Measurements from ENCODE around the gene UFL1.
A peak's percentile ranks its signal among the peaks of the same experiment; 100 is the strongest.
"Not testable (repeated sequence)": the region's sequence is repeated elsewhere in the genome, so short reads cannot be mapped to it uniquely, and the experiment has no call there.

UFL1 gene

GRCh38 chr6:96521644-96522464 lies at the start of gene UFL1:
Gene UFL1 (plus strand): TSS chr6:96521806. CDS start chr6:96521874, 68 bp downstream.
- DNase-seq = peak; percentile 93

GRCh38 chr6:96472291-96472690 lies 49.3 kb upstream of the UFL1 start:
- DNase-seq = not testable (repeated sequence)

DNA sequence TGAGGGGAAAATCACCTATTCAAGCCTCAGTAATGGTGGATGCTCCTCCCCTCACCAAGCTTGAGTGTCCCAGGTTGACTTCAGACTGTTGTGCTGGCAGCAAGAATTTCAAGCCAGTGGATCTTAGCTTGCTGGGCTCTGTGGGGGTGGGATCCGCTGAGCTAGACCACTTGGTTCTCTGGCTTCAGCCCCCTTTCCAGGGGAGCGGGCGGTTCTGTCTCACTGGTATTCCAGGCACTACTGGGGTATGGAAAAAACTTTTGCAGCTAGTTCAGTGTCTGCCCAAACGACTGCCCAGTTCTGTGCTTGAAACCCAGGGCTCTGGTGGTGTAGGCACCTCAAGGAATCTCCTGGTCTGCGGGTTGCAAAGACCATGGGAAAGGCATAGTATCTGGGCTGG lies 42.9 kb upstream of the UFL1 start:
- DNase-seq = no peak

DNA sequence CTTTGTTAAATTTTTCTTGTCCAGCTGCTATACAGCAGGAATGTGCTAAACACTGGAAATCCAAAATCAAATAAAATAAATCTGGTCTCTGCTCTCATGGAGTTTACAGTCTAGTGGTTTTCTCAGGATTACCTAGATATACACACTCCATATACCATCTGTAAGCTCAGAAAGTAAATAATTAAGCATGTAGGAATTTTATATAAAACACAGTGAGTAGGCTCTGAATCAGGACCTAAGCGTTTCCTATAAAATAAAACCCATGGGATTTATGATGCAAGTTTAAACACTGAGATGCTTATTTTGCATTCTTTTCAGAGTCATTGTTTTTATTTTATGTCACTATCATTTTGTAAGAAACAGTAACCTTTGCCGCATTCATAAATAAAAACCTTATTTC lies 29.7 kb upstream of the UFL1 start:
- DNase-seq = no peak

DNA sequence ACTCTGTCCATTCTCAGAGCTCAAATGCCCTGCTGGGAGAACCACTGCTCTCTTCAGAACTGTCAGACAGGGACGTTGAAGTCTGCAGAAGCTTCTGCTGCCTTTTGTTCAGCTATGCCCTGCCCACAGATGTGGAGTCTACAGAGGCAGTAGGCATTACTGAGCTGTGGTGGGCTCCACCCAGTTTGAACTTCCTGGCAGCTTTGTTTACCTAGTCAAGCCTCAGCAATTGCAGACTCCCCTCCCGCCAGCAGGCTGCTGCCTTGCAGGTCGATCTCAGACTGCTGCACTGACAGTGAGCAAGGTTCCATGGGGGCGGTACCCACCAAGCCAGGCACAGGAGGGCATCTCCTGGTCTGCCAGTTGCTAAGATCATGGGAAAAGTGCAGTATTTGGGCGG lies 21.8 kb upstream of the UFL1 start:
- DNase-seq = peak; percentile 43 to 74

- DNase-seq = no peak
These were observed 18.7 kb upstream of the UFL1 start for GRCh38 chr6:96502915-96503314.

DNA sequence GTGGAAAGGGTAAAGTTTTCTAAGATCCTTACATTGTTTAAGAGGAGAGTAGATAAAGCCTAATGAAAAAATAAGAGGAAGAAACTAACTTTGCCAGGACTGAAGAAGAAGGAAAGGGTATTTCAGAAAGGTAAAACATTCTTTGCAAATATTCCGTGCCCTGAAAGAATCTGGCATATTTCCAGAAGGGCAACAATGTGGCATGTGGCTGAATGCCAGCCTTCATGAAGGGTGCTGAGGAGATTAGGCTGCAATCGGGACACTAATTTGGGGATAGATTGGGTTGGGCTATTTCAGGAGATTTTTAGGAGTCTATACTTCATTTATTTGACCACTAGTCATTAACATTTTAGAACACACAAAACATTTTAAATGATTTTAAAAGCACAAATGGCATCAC lies 16.2 kb upstream of the UFL1 start:
- no peak for DNase-seq

DNA sequence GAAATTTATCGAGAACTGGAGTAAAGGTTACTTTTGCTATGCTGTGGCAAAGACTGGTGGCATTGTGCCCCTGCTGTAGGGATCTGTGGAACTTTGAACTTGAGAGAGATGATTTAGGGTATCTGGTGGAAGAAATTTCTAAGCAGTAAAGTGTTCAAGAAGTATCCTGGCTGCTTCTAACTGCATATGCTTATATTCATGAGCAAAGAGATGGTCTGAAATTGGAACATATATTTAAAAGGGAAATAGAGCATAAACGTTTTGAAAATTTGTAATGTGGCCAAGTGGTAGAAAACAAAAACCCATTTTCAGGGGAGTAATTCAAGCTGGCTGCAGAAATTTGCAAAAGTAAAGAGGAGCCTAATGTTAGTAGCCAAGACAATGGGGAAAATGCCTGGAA lies 12.3 kb upstream of the UFL1 start:
- DNase-seq = no peak

DNA sequence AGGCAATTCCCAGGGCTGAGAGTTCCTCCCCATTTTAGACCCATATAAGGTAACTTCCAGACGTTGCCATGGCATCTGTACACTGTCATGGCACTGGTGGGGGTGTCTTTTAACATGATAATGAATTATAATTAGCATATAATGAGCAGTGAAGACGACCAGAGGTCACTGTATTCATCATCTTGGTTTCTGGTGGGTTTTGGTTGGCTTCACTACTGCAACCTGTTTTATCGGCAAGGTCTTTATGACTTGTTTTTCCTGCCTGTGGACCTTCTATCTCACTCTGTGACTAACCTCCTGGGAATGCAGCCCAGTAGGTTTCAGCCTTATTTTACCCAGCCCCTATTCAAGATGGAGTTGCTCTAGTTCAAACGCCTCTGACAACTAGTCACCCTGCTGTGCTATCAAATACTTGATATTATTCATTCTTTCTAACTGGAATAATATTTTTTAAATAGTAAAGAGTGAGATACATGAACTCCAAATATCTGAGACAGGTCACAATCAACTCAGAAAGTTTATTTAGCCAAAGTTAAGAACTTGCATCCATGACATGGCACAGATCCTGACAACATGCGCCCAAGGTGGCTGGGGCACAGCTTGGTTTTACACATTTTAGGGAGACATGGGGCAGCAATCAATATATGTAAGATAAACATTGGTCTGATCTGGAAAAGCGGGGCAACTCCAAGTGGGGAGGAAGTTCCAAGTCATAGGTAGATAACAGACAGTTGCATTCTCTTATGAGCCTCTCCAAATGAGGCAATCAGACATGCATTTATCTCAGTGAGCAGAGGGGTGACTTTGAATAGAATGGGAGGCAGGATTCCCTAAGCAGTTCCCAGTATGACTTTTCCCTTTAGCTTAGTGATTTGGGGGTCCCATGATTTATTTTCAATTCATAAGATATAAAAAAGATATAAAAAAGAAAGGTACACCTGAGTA lies 1.2 kb upstream of the UFL1 start:
- no peak for DNase-seq

GRCh38 chr6:96521306-96521643 lies 331 bp upstream of the UFL1 start:
- DNase-seq = no peak

DNA sequence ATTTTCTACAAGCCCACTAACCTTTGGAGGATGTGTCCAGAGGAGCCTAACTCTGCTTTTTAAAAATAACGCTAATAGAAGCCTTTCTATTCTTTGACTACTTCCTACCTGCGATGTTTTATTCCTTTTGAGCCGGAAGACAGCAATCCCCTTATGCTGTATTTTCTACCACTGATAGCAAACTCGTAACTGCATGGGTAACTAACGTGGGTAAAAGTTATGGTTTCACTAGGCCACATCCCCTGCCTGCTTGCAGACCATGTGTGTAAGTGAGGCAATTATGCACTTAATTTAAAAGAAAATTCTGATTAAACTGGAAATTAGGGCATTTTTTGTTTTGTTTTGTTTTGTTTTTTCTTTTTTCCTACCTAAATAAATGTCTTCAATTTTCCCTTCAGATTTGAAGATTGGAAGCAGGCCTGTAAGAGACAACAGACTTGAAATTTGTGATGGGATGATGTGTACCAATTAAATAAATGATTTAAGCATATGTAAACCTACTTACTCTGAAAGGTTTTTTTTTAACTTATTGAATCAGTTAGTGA lies 931 bp downstream of the UFL1 start:
- peak in 1 of 2 donors; percentile 42 for DNase-seq

GRCh38 chr6:96528193-96528592 lies 6.6 kb downstream of the UFL1 start:
- DNase-seq = no peak

- no peak for DNase-seq
These were observed 10.8 kb downstream of the UFL1 start for GRCh38 chr6:96532399-96532798.

- DNase-seq = no peak
These were observed 16.1 kb downstream of the UFL1 start for GRCh38 chr6:96537726-96538125.

DNA sequence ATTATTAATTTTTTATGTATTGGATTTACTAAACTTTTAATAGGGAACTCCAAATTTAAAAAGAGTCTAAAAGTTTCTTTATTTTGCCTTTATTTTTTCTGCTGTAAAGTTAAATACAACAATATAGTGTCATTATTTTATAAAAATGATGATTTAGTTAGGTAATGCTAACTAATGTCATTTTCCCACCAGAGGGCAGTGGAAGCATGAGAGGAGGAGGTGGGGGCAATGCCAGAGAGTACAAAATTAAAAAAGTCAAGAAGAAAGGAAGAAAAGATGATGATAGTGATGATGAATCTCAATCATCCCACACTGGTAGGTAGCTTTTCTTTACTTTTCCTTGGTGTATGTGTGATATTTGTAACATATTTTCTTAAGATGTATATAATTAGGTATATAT lies 21.1 kb downstream of the UFL1 start:
- DNase-seq = peak in 1 of 2 donors; percentile 20

DNA sequence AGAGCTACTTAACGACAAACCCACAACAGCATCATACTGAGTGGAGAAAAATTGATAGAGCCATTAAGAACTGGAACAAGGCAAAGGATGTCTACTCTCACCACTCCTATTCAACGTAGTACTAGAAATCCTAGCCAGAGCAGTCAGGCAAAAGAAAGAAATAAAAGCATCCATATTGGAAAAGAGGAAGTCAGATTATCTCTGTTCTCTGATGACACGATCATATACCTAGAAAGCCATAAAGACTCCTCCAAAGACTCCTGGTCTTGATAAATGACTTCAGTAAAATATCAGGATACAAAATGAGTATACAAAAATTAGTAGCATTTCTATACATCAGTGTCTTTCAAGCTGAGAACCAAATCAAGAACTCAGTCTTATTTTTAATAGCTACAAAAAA lies 24.3 kb downstream of the UFL1 start:
- DNase-seq = no peak

- no peak for DNase-seq
These were observed 26.0 kb downstream of the UFL1 start for GRCh38 chr6:96547654-96548053.

DNA sequence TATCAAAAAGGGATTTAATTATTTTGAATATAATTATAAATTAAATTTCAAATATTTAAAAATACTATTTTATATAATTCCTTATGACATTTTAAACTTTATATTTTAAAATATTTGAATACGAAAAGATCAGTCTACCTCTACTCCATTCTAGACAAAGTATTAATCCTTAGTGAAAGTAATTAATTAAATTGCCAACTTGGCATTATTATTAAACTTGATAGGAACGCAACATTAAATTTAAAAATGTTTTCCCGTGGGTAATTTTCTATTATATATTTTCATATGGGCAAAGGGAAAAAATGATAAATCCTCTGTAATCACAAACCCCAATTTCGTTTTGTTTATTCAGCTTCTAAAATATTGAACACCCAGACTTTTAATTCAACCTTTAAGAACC lies 33.0 kb downstream of the UFL1 start:
- no peak for DNase-seq

GRCh38 chr6:96559740-96560139 lies 38.1 kb downstream of the UFL1 start:
- DNase-seq = not testable (repeated sequence)

DNA sequence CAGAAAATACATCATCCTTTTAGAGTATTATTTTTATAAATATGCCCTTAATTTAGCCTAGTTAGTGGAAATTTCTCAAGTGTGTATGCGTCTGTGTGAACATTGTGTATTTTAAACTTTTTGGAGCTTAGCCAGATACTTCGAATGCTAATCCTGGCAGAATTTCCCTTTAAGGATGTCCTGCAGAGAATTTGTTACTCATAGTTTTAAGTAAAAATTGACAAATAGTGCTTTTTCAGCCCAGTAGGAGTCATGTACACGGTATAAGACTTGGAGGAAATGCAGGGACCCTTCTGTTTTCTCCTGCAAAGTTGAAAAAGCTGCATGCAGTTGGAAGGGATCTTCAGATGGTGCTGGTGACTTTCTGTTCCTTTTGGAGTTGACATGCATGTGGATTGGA lies 41.3 kb downstream of the UFL1 start, which contains the start of gene FHL5:
FHL5 (plus strand) TSS at position 243 of the 400 bp plus-strand sequence. CDS start 40,486 bp downstream, outside the sequence.
- DNase-seq = no peak

DNA sequence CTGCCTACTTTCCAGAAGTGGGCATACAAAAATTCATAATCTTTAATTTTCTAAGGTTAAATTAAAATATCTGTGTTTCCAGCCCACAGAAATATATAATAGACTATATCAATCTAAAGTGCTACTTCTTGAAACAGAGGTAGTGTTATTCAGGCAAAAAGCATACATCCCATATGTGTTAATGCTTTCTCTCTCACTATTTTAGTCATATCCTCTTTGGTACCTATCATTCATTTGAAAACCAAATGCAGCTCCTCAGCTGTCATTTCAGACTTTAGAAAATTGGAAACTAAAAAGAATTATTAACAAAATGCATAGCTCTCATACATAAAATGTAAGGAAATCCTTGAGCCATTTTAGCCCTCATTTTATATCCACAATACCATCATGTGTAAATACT lies 42.2 kb downstream of the UFL1 start:
- DNase-seq = no peak

DNA sequence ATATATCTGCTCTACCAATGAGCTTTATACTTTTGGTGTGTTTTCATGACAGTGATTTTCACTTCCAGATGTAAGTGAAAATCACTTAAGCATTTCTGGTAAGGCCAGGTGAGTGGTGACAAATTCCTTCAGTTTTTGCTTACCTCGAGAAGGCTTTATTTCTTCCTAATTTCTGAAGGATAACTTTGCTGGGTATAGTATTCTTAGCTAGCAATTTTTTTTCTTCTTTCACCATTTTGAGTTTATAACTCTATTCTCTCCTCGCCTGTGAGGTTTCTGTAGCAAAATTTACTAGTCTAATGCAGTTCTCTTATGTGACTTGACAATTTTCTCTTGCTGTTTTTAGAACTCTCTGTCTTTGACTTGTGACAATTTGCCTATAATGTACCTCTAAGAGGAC lies 48.4 kb downstream of the UFL1 start:
- DNase-seq = no peak

DNA sequence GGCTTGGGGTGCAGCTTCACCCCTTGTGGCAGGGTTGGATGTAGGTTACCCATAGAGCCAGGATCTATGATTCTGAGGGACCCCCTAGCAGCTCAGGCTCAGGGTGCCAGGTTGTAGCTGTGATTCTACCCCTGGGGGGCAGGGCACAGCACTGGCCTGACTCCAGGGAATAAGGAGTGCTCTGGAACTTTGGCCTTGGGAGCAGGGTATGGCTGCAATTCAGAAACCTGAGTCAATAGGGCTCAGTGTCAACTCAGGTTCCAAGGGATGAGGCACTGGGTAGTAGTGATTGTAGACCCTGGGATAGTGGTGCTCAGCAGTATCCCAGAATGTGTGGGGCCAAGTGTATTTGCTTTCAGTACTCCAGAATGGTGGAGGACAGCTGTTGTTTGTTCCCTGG lies 49.9 kb downstream of the UFL1 start:
- no peak for DNase-seq

DNA sequence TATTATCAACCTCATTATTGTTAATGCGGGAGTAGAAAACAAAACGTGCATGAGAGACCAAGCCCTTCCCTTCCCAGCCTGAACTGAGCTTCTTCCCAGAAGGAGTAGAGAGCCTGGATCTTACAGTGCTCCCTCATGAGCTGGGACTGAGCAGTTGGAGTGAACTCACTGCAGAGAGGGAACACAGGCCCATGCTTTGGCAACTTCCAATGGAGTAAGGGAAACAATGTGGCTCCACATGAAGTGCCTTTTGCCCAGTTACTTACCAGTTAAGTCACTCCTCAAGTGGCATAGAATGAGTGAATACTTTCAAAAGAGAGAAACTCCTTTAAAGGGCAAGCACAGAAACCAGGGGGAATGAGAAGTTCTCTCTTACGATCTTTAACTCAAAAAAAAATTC lies 53.8 kb downstream of the UFL1 start:
- no peak for DNase-seq
